ENCODE measurements around the gene CDC42BPB. TPM values are rescaled to one million over a fixed set of nuclear protein-coding genes. Genes with fewer than 3 reads are reported as not detected.

CDC42BPB gene
- polyA plus RNA-seq, 1 donor (not counting 4 experiments of a cell fraction or from before 2014, with no cell fraction given) = 41.3 TPM

GRCh38 chr14:102922490-102923200, 134.7 kb downstream of the CDC42BPB start, which contains the start of gene AMN:
TSS of gene AMN (plus strand) at chr14:102922663. CDS start at chr14:102922689, 26 bp downstream.
- Histone ChIP-seq H3K9ac (ENCODE audit: control insufficient read depth, extremely low read depth, insufficient read depth, low read length) (peak within 1 kb of the TSS; percentile 33), H3K27me3 (ENCODE audit: control insufficient read depth, extremely low read depth, insufficient read depth, low read length) (peaks cover 28% of the 10 kb centered on the region)

GRCh38 chr14:102920998-102921304, 136.4 kb downstream of the CDC42BPB start:
- no peaks in the 10 kb centered on the region for H3K36me3 ChIP-seq (ENCODE audit: control insufficient read depth in 2 of 2, extremely low read depth in 1 of 2, insufficient read depth in 2 of 2, low read length in 2 of 2)
- FAIRE-seq (no peak), DNase-seq (ENCODE audit: low read depth, low spot score) (no peak)
- no peak for TF ChIP-seq EZH2 (IDR thresholded peaks at IDR 0.05; ENCODE audit: low read length)
- TF ChIP-seq CTCF (optimal IDR thresholded peaks at IDR 0.05 in 1 of 3, IDR thresholded peaks at IDR 0.05 in 1 of 3, conservative IDR thresholded peaks at IDR 0.05 in 1 of 3; ENCODE audit: extremely low read depth in 1 of 3, insufficient read depth in 2 of 3, low read length in 3 of 3) = no peak
- peaks cover 28% of the 10 kb centered on the region for H3K27me3 ChIP-seq (ENCODE audit: control insufficient read depth, extremely low read depth, insufficient read depth, low read length)
- H3K9me3 ChIP-seq (ENCODE audit: control insufficient read depth, low read depth, low read length) = peaks cover 1% of the 10 kb centered on the region
- no peak overlapping the region for H3K4me3 ChIP-seq (ENCODE audit: control insufficient read depth in 2 of 3, extremely low read depth in 1 of 3, insufficient read depth in 2 of 3, low read depth in 1 of 3, low read length in 3 of 3)
- dilution Hi-C loops (cut with MboI; ENCODE audit: extremely low pct_ligation_motif_present, low sequenced_read_pairs) = no loop called here
- H3K27ac ChIP-seq (ENCODE audit: control insufficient read depth, insufficient read depth, low read length) = no peak overlapping the region
- H3K4me1 ChIP-seq (ENCODE audit: control insufficient read depth, extremely low read depth, insufficient read depth, low read length) = peaks cover 4% of the 10 kb centered on the region
- no peaks in the 10 kb centered on the region for H3K79me2 ChIP-seq (ENCODE audit: control insufficient read depth, insufficient read depth, low read length)
- H2AFZ ChIP-seq (ENCODE audit: control insufficient read depth, low read length) = no peak overlapping the region
- H4K20me1 ChIP-seq (ENCODE audit: control insufficient read depth, extremely low read depth, insufficient read depth, low read length) = no peaks in the 10 kb centered on the region
- no peak overlapping the region for H3K9ac ChIP-seq (ENCODE audit: control insufficient read depth, extremely low read depth, insufficient read depth, low read length)
- H3K9me1 ChIP-seq (ENCODE audit: control insufficient read depth, extremely low read depth, insufficient read depth, low read length) = no peaks in the 10 kb centered on the region
- no peak overlapping the region for H3K4me2 ChIP-seq (ENCODE audit: control insufficient read depth, extremely low read depth, insufficient read depth, low read depth, low read length)

More at GRCh38 chr14:102922490-102923200, 134.7 kb downstream of the CDC42BPB start, which contains the start of gene AMN:
- Histone ChIP-seq H3K4me3 (ENCODE audit: control insufficient read depth in 2 of 3, extremely low read depth in 1 of 3, insufficient read depth in 2 of 3, low read depth in 1 of 3, low read length in 3 of 3) (peak within 1 kb of the TSS; percentile 11 to 35 (median 29)), H3K27ac (ENCODE audit: control insufficient read depth, insufficient read depth, low read length) (no peak within 1 kb of the TSS), H3K4me1 (ENCODE audit: control insufficient read depth, extremely low read depth, insufficient read depth, low read length) (peaks cover 12% of the 10 kb centered on the region), H3K79me2 (ENCODE audit: control insufficient read depth, insufficient read depth, low read length) (no peaks in the 10 kb centered on the region), H3K4me2 (ENCODE audit: control insufficient read depth, extremely low read depth, insufficient read depth, low read depth, low read length) (peak within 1 kb of the TSS; percentile 74), H3K9me1 (ENCODE audit: control insufficient read depth, extremely low read depth, insufficient read depth, low read length) (no peaks in the 10 kb centered on the region), H3K36me3 (ENCODE audit: control insufficient read depth in 2 of 2, extremely low read depth in 1 of 2, insufficient read depth in 2 of 2, low read length in 2 of 2) (no peaks in the 10 kb centered on the region), H2AFZ (ENCODE audit: control insufficient read depth, low read length) (no peak within 1 kb of the TSS), H4K20me1 (ENCODE audit: control insufficient read depth, extremely low read depth, insufficient read depth, low read length) (no peaks in the 10 kb centered on the region), H3K9me3 (ENCODE audit: control insufficient read depth, low read depth, low read length) (peaks cover 1% of the 10 kb centered on the region)
- no peak for DNase-seq (ENCODE audit: low read depth, low spot score)
- dilution Hi-C loops (cut with MboI; ENCODE audit: extremely low pct_ligation_motif_present, low sequenced_read_pairs) = no loop called here
- TF ChIP-seq EZH2 (IDR thresholded peaks at IDR 0.05; ENCODE audit: low read length) (no peak), CTCF (optimal IDR thresholded peaks at IDR 0.05 in 1 of 3, IDR thresholded peaks at IDR 0.05 in 1 of 3, conservative IDR thresholded peaks at IDR 0.05 in 1 of 3; ENCODE audit: extremely low read depth in 1 of 3, insufficient read depth in 2 of 3, low read length in 3 of 3) (no peak)
- FAIRE-seq = no peak
